HFF-Myc (cell line): ENCODE results near the gene MCEMP1.

Experiments
- DNase-seq: peaks from one replicate; pipeline ENCODE4 v3.0.0-alpha.2; 2011; ENCODE audit warnings: low read depth; ENCODE audit errors: extremely low read depth
- H3K4me3 ChIP-seq: replicated peaks from 2 replicates; pipeline ENCODE4 v1.5.1; 2011; ENCODE audit warnings: low read depth, mild to moderate bottlenecking, control low read depth, low read length
- CTCF ChIP-seq: IDR thresholded peaks from 2 replicates; pipeline ENCODE4 v1.5.1; 2012; ENCODE audit warnings: mild to moderate bottlenecking, low read depth, low read length, control low read depth; ENCODE audit errors: missing control alignments

MCEMP1 gene

GRCh38 chr19:7661744-7662538, 14.9 kb upstream of the MCEMP1 start:
- DNase-seq = no peak
- TF ChIP-seq CTCF = no peak
- H3K4me3 ChIP-seq = no peak overlapping the region

GRCh38 chr19:7662657-7663056, 14.2 kb upstream of the MCEMP1 start:
- no peak overlapping the region for H3K4me3 ChIP-seq
- no peak for TF ChIP-seq CTCF
- no peak for DNase-seq

GRCh38 chr19:7663706-7664105, 13.2 kb upstream of the MCEMP1 start:
- no peak overlapping the region for H3K4me3 ChIP-seq
- TF ChIP-seq CTCF = no peak
- DNase-seq = no peak

- TF ChIP-seq CTCF = no peak
- no peak overlapping the region for H3K4me3 ChIP-seq
Measured at GRCh38 chr19:7665076-7665475, 11.8 kb upstream of the MCEMP1 start.

GRCh38 chr19:7668842-7669241, 8.0 kb upstream of the MCEMP1 start, which contains the start of gene RETN:
TSS of gene RETN (plus strand) at chr19:7669049. CDS start at chr19:7669327, 278 bp downstream.
- DNase-seq = no peak
- no peak within 1 kb of the TSS for H3K4me3 ChIP-seq
- no peak for TF ChIP-seq CTCF

More at GRCh38 chr19:7665076-7665475, 11.8 kb upstream of the MCEMP1 start:
- DNase-seq = no peak

- DNase-seq = no peak
- TF ChIP-seq CTCF = no peak
- no peak overlapping the region for H3K4me3 ChIP-seq
Measured at GRCh38 chr19:7669641-7670040, 7.2 kb upstream of the MCEMP1 start.
